ENCODE measurements around the gene IL17RE. TPM values are rescaled to one million over a fixed set of nuclear protein-coding genes. Genes with fewer than 3 reads are reported as not detected.

IL17RE gene
- total and polyA plus RNA-seq, 9 of the 15 experiments (the other 6 are each of a cell fraction or from before 2014, with no cell fraction given), result 0.32 to 1.9 (median 0.51) TPM; not detected in 4

GRCh38 chr3:9862391-9863057, 40.1 kb upstream of the IL17RE start (continued):
- TF ChIP-seq VEZF1 (CRISPR knock-in tag; IDR thresholded peaks at IDR 0.05), result peak; percentile 75
- no peak for TF ChIP-seq CHD1 (IDR thresholded peaks at IDR 0.05; ENCODE audit: low read length)
- peak in 1 of 2 experiments; percentile 42; a peak in 1 of 4 replicates for TF ChIP-seq MLLT1 (IDR thresholded peaks at IDR 0.05)
- no peak for TF ChIP-seq PBX2 (CRISPR knock-in tag; IDR thresholded peaks at IDR 0.05; ENCODE audit: low read depth)
- TF ChIP-seq PBX2 (tag; conservative IDR thresholded peaks at IDR 0.05; ENCODE audit: low read depth), result no peak
- no peak for TF ChIP-seq ZNF695 (CRISPR knock-in tag; IDR thresholded peaks at IDR 0.05)
- TF ChIP-seq TEAD2 (tag; IDR thresholded peaks at IDR 0.05), result no peak
- TF ChIP-seq TEAD1 (CRISPR knock-in tag; IDR thresholded peaks at IDR 0.05), result peak in 1 of 2 experiments; percentile 68; a peak in 1 of 4 replicates
- peak; percentile 85 for TF ChIP-seq REST (IDR thresholded peaks at IDR 0.05; ENCODE audit: borderline replicate concordance)
- no peak for TF ChIP-seq REST (CRISPR knock-in tag; IDR thresholded peaks at IDR 0.05; ENCODE audit: low read depth)
- TF ChIP-seq CBX1 (IDR thresholded peaks at IDR 0.05; ENCODE audit: low read depth), result peak; percentile 88; the same call in 1 of the 2 replicates
- TF ChIP-seq FOXJ2 (tag; IDR thresholded peaks at IDR 0.05), result no peak
- no peak for TF ChIP-seq PYGO2 (tag; IDR thresholded peaks at IDR 0.05)

All from K562 (cell line).